GM19452 (cell line): ENCODE measurements around the gene GALNT7.
"Not testable (repeated sequence)": the region's sequence is repeated elsewhere in the genome, so short reads cannot be mapped to it uniquely, and the experiment has no call there.

Source experiments
- ATAC-seq: cut with Tn5 transposase; IDR thresholded peaks from one replicate; pipeline ENCODE4 v1.9.1; 2021; ENCODE audit not compliant: unreplicated experiment

The GALNT7 gene

DNA sequence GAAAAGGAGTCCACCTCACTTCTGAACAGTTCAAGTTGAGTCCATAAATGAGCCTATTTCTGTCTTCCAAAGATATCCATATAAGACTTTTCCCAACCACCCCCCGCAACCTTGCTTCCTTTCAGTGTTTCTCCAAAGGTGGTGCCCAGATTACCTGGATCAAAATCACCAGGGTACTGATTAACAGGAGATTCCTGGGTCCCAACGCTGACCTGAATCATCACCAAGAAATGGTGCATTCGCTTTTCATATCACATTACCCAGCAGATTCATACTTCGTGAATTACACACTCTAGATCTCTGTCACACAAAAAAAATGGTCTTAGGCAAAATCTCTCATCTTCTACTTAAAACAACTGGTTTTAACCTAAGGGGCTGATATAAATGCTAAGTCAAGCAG, 2.1 kb upstream of the GALNT7 start:
- ATAC-seq = no peak

DNA sequence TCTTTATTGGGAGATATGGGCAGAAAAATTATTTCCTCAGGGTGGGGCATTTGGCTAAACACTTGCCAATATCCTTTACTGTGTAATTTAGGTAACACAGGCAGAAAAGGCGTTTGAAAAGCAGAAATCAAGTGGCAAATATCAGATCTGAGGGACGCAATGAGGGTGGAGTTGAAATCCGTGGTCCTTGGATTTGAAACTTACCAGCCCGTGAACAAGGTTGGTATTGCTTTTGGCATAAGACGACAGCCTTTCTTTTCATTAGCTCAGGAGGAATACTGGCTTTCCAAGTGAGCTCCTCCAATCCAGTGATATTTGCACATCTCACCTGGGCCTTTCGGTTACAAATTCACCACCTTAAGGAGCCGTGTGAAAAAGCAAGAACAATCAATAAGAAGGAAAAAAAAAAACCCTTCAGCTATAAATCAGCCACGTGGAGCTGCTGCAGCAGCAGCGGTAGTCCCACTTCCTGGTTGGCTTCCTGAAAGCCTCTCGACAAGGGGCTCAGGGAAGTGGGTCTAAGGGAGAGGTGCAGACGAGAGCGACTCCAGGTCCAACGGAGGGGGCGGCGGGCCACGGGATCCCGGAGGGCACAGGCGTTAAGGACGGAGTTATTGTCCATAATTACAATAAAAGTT, 734 bp upstream of the GALNT7 start:
- ATAC-seq = peak; percentile 9

DNA sequence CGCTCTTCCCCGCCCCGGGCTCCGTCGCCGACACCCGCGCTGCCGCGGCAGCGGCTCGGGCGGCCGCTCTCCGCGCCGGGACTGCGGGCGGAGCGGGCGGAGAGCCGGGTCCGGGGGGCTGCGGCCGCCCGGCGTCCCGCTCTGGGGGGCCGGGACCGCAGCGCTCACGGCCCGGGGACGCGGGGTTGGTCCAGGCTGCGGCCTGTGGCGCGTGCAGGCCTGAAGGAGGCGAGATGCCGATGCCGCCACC, 492 bp downstream of the GALNT7 start:
- no peak for ATAC-seq

GRCh38 chr4:173169428-173170181, 994 bp downstream of the GALNT7 start:
- ATAC-seq = peak; percentile 66

DNA sequence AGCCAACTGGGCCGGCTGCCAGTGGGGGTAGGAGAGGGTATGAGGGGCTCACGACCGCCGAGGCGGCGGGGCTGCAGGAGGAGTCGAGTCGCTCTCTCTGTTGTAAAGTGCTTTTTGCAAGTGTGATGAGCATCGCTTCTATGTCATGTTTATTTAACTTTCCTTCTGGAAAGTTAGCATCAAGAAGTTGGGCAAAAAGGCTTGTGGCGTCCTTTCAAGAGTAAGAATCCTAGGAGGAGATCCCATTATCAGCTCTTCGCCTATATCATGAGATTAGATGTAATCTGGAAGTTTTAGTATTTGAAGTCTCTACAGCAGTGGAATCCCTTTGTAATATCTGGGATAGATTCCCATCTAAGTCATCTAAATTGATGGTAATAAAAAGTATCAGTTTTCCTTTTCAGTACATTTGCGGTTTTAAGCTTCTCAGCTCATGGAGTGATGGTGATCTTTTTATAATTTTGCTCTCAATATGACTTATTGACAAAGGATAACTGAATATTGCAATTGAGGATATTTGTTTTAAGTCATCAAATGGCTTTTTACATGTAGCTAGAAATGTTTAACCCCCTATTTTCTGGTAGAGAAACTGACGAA, 1.7 kb downstream of the GALNT7 start:
- ATAC-seq = no peak

DNA sequence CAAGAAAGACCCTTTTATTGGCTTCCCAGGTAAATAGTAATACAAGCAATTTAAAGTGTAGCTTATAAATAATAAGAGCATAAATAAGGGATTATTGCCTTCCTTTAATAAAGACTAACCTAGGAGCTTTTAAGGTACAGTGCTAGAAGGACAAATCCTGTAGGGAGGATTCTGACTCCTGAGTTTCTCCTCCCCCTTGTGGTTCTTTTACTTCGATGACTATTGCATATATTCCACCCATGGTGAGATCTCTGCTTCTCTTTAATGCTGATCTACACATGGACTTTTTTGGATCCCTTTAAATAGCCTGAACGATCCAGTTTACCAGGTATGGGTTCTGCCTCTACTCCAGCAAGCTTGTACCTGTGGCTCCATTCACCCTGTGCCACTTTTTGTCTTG, 2.5 kb downstream of the GALNT7 start:
- no peak for ATAC-seq

GRCh38 chr4:173171987-173172386, 3.4 kb downstream of the GALNT7 start:
- no peak for ATAC-seq

GRCh38 chr4:173174184-173174583, 5.6 kb downstream of the GALNT7 start:
- no peak for ATAC-seq

- no peak for ATAC-seq
Observed at GRCh38 chr4:173174594-173175012, 6.0 kb downstream of the GALNT7 start.

DNA sequence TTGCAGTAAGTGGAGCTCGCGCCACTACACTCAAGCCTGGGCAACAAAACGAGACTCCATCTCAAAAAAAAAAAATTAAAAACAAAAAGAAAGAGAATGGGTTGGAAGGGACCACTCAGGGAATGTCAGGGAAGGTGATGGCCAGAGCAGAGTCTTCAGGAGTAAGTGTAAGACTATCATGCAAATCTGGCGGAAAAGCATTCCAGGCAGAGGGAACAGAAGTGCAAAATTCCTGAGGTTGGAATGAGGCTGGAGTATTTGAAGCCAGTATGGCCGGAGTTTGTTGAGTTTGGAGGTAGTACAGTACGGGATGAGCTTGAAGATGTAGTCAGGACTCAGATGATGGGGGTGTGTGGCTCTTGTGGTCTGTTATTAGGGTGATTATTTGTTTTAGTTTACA, 7.4 kb downstream of the GALNT7 start:
- ATAC-seq = no peak

- no peak for ATAC-seq
Observed at GRCh38 chr4:173177232-173177631, 8.6 kb downstream of the GALNT7 start.

DNA sequence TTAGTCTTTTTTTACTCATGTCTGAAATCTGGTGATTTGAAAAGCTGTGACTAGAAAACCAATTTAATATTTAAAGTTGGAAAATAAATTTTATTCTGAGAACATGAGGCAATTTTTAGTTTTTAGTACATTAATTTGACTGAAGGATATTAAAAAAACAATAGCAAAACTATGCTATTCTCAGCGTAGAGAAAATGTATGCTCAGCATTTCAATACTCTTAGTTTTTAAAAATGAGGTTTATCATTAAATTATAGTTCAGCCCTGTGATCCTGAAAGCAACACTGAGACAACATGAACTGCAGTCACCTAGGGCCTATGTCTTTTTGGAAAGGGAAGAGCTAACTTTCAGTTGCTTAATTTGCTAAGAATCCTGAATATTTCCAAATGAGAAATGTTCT, 9.5 kb downstream of the GALNT7 start:
- no peak for ATAC-seq

DNA sequence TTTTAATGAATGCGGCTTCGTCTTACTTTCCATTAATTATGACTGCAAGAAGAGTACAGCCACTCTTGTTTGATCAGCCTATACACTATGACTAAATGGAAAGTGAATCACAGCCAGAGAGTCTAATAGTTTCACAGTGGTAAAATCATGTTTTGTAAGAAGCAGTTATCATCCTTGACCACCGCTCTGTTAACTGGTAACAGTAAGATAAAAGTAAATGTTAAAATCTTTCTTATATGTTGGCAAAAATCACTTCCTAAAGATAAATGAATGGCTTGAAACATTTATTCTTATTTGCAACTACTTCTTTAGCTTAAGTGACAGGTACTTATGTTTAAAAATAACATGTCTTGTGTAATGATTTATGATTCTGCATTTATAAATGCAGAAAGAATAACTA, 13.2 kb downstream of the GALNT7 start:
- ATAC-seq = peak; percentile 49

DNA sequence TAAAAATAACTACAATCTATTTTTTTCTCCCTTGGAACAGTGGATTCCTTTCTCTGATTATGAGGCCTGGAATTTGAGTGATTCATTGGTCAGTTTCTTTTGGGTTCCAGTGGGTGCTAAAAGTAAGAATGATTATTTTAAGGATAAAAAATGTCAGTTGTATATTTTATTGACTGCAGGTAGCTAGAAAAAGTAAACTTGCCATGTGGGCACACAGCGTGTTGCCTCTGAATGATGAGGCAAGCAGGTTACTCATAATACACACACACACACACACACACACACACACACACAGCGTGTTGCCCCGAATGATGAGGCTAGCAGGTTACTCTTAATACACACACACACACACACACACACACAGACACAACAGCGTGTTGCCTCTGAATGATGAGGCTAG, 13.8 kb downstream of the GALNT7 start:
- ATAC-seq = no peak

- ATAC-seq = not testable (repeated sequence)
Observed at GRCh38 chr4:173183659-173184247, 15.1 kb downstream of the GALNT7 start.

DNA sequence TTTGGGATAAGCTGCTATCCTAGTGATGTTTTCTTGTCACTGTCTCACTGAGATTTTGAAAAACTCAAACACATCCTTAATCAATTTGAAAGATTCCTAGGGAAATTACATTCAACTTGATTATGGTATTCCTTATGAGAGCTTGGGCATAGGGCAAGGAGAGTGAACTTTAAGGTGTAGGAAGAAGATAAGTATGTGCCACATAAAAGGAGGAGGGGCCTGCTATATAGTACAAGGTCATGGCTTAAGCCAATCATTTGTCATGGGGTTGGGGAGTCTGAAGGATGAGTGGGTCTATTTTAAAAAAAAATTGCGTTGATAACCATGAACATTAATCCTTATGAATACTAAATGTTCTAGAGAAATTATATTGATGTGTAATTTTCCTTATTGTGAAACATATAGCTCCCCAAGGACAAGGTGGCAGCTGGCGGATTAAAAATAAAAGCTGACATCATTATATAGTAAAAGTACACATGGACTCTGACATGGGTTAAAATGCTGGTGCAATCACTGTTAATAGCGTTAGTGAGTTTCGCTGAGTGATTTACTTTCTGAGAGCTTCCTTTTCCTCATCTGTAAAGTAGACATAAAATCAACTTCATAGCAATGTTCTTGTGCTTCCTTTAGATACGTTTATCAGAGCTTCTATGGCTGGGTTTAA, 17.4 kb downstream of the GALNT7 start:
- no peak for ATAC-seq

DNA sequence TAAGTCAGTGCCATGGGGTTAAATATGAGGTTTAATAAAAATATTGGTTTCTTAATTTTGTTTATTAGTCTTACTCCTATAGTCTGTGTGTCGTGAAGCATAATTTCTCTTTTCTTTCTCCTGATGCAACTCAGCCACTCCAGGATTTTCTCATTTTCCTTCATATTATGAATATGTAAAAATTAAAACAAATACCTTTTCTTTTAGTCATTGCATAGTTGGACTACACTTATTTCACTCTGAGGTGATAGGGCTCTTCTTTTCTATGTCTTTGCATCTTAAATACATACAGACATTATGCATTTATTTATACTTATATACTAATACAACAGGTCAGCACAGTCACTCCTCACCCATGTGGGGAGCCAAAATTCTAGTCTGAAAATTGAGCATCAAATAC, 19.1 kb downstream of the GALNT7 start:
- ATAC-seq = no peak

- no peak for ATAC-seq
Observed at GRCh38 chr4:173188648-173189047, 20.0 kb downstream of the GALNT7 start.

DNA sequence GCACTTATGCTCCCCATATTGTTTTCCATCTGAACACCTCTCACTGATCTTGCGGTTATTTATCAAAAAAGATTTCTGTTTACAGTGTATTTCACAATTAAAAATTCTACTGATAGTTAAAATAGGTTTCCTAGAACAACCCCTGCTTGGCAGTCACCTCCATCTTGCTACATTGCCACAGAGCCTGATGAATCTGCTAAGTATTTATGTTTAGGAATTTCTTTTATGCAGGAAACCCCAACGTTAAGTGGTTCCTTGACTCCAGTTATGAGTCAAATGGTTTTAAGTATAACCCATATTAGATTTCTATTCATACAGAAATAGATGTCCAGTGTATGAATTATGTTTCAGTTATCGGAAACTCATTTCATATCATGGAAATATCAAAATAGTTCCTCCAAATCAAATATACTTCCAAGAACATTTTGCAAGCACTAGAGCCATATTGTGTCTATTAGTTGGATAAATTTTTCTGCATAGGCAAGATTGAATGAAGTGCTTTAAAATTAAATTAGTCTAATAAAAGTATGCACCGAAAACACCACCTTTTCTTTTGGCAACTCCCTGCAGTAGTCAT, 20.6 kb downstream of the GALNT7 start:
- no peak for ATAC-seq

GRCh38 chr4:173191623-173192041, 23.0 kb downstream of the GALNT7 start:
- no peak for ATAC-seq

DNA sequence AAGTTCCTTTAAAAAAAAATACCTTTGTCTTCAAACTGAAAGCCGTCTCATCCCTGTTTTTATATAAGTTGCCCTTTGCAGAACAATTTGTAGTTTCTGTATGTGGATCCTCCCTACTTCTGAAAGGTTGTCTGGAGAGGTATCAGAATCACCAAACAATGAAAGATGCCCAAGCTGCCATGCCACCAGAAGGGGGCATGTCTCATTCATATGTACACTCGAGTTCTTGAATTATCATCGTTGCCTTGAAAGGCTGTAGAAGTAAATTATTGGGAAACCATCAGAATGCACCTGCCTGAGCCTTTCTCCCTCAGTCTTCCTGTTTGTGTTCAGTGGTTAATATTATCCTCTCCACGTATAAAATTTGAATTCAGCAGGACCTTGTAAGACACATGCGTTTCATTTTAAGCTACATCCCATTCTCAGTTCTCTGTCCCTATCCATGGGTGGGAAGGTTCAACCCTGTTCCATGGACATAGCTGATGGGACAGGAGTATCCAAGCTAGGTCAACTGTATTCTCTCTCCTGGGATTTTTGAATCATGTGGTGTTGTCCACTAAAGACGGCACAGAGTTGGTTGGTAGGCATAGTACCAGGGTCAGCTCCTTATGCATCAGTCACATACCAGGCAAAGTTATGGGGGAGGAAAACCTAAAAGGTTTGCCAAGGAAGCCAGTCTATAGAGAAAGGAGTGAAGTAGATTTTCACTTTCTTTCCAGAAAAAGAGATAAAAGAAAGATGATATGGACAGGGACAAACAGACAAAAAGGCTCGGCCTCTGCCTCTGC, 24.0 kb downstream of the GALNT7 start:
- no peak for ATAC-seq
